ENCODE measurements around the gene UMOD. TPM values are rescaled to one million over a fixed set of nuclear protein-coding genes. Genes with fewer than 3 reads are reported as not detected.

Gene UMOD
- total and polyA plus RNA-seq, 7 donors = not detected

DNA sequence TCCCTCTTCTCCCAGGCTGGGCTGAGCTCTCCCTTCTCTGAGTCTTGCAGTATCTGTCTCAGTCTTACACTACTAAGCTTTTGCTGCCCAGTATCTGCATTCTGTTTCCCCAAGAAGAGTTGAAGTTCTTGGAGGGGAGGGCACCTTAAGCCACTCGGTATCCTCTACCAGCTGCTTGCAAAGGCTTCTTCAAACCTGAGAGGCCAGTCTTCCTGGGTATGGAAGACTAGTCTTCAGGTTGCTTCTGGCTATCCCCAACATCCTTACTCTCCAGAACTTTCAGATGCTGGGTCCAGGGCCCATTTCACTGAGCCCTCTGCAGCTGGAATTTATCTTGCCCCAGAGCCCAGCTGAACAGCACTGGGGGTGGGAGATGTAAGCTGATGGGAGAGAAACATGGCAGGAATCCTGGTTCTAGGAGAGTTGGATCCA is 45.3 kb downstream of the UMOD start:
- no peaks in the 10 kb centered on the region for H3K9me3 ChIP-seq
- DNase-seq = no peak

DNA sequence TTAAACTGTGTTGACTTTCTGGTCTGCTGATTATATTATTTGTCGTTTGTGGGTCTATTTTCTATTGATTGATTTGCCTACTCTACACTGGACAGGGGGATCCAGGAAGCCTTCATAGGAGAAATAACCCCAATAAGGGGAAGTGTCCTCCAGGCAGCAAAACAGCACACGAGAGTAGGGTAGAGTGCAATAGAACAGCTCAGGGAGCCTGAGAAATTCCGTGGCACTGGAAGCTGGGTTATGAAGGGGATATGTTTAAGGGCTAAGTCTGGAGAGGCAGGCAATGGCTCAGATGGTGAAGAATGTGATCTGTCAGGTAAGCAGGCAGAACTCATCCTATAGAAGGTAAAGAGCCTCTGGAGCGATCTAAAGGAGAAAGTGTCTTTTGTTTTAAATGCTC is 46.1 kb downstream of the UMOD start:
- Histone ChIP-seq H3K4me3 (no peak overlapping the region), H3K36me3 (ENCODE audit: insufficient read depth in 1 of 2, low read depth in 1 of 2) (no peaks in the 10 kb centered on the region), H3K4me1 (no peaks in the 10 kb centered on the region), H3K27me3 (ENCODE audit: insufficient read depth in 3 of 3, low read length in 2 of 3) (peaks cover 0 to 4% (median 0%) of the 10 kb centered on the region in 3 donors), H3K9me3 (no peaks in the 10 kb centered on the region), H3K27ac (no peak overlapping the region)
- DNase-seq (no peak), ATAC-seq (no peak)
- 55 to 69% (median 62%) methylated on average over 4 of the region's 4 CpGs for WGBS, 3 donors
- TF ChIP-seq, protein P1, sequence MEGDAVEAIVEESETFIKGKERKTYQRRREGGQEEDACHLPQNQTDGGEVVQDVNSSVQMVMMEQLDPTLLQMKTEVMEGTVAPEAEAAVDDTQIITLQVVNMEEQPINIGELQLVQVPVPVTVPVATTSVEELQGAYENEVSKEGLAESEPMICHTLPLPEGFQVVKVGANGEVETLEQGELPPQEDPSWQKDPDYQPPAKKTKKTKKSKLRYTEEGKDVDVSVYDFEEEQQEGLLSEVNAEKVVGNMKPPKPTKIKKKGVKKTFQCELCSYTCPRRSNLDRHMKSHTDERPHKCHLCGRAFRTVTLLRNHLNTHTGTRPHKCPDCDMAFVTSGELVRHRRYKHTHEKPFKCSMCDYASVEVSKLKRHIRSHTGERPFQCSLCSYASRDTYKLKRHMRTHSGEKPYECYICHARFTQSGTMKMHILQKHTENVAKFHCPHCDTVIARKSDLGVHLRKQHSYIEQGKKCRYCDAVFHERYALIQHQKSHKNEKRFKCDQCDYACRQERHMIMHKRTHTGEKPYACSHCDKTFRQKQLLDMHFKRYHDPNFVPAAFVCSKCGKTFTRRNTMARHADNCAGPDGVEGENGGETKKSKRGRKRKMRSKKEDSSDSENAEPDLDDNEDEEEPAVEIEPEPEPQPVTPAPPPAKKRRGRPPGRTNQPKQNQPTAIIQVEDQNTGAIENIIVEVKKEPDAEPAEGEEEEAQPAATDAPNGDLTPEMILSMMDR (IDR thresholded peaks at IDR 0.05) = no peak
- intact Hi-C loops (cut with DNase I) = loop anchor here in 1 of 2 donors (10.0 kb wide), 1 partner anchor 402 kb away; no protein-coding TSS in a partner anchor

More for the DNA sequence above, 45.3 kb downstream of the UMOD start:
- no peaks in the 10 kb centered on the region for H3K36me3 ChIP-seq (ENCODE audit: insufficient read depth in 1 of 2, low read depth in 1 of 2)
- peaks cover 0 to 4% (median 0%) of the 10 kb centered on the region in 3 donors for H3K27me3 ChIP-seq (ENCODE audit: insufficient read depth in 3 of 3, low read length in 2 of 3)
- no peak overlapping the region for H3K27ac ChIP-seq
- TF ChIP-seq, protein P1 (IDR thresholded peaks at IDR 0.05) = no peak
- no peak overlapping the region for H3K4me3 ChIP-seq
- no peak for ATAC-seq
- 46 to 65% (median 53%) methylated on average over 1 of the region's 1 CpG for WGBS, 3 donors
- no peaks in the 10 kb centered on the region for H3K4me1 ChIP-seq
- intact Hi-C loops (cut with DNase I) = loop anchor here in 1 of 2 donors (10.0 kb wide), 1 partner anchor 402 kb away; no protein-coding TSS in a partner anchor

DNA sequence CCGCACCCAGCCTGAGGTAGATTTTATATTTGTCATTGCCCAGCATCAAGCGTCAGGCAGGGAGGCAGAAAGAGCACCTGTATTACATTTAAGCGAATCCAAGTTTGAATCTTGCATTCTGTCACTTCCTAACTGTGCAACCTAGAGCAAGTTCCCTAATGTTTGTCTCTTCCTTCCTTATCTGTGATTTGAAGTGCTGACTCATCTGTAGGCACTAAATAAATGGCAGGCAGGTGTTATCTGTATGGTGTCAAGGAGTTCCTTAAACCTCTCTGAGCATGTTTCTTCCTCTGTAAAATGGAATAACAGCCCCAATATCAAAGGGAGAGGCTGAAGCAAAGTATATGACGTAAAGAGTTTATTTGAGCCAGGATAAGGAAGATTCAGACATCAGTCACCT is 49.5 kb downstream of the UMOD start:
- intact Hi-C loops (cut with DNase I) = loop anchor here in 1 of 2 donors (10.0 kb wide), 1 partner anchor 398 kb away; no protein-coding TSS in a partner anchor
- no peaks in the 10 kb centered on the region for H3K4me1 ChIP-seq
- 58 to 69% (median 62%) methylated on average over 4 of the region's 4 CpGs for WGBS, 3 donors
- DNase-seq (no peak), ATAC-seq (no peak)
- TF ChIP-seq, protein P1 (IDR thresholded peaks at IDR 0.05) = no peak
- no peaks in the 10 kb centered on the region for H3K9me3 ChIP-seq
- H3K36me3 ChIP-seq (ENCODE audit: insufficient read depth in 1 of 2, low read depth in 1 of 2) = no peaks in the 10 kb centered on the region
- no peak overlapping the region for H3K4me3 ChIP-seq
- peaks cover 0 to 4% (median 0%) of the 10 kb centered on the region in 3 donors for H3K27me3 ChIP-seq (ENCODE audit: insufficient read depth in 3 of 3, low read length in 2 of 3)
- no peak overlapping the region for H3K27ac ChIP-seq

DNA sequence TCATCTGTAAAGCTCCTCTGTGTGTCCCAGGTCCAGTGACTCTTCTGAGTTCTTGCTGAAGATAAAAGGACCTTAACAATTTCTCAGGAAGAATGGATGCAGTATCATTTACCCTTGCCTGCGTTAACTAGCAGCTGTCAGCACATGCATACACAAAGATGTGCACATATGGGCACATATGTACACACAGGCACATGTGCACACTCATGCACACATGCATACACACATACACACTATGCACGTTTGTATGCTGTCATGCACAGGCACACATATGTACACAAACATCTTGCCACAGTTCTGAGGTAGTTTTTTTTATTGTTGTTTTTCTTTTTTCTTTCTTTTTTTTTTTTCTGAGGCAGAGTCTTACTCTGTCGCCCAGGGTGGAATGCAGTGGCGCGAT is 50.1 kb downstream of the UMOD start:
- intact Hi-C loops (cut with DNase I) = loop anchor here in 1 of 2 donors (10.0 kb wide), 1 partner anchor 398 kb away; no protein-coding TSS in a partner anchor
- Histone ChIP-seq H3K36me3 (ENCODE audit: insufficient read depth in 1 of 2, low read depth in 1 of 2) (no peaks in the 10 kb centered on the region), H3K9me3 (no peaks in the 10 kb centered on the region), H3K4me1 (no peaks in the 10 kb centered on the region), H3K4me3 (no peak overlapping the region), H3K27ac (no peak overlapping the region), H3K27me3 (ENCODE audit: insufficient read depth in 3 of 3, low read length in 2 of 3) (peaks cover 0 to 4% (median 0%) of the 10 kb centered on the region in 3 donors)
- ATAC-seq = no peak
- 67 to 69% (median 68%) methylated on average over 5 of the region's 5 CpGs for WGBS, 3 donors
- DNase-seq = no peak
- TF ChIP-seq, protein P1 (IDR thresholded peaks at IDR 0.05) = no peak

DNA sequence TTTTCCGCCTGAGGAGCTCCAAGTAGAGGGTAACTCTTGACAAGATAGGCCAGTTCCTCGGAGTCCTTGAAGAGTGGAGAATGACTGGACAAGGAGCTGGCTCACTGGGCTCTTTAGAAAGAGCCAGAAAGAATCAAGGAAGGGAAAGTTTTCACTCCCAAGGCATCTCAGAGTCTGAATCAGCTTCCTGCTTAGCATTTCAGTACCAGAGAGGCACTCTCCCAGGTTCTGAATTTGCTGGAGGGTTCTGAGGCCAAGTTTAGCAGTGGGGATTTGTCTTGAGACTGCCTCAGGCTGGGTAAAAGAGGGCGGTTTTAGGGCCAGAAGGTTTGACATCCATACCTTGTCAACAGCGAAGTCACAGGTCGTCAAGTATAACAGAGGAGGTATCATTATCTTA is 50.7 kb downstream of the UMOD start:
- Histone ChIP-seq H3K4me3 (no peak overlapping the region), H3K27ac (no peak overlapping the region), H3K27me3 (ENCODE audit: insufficient read depth in 3 of 3, low read length in 2 of 3) (peaks cover 0 to 2% (median 0%) of the 10 kb centered on the region in 3 donors), H3K4me1 (no peaks in the 10 kb centered on the region), H3K9me3 (no peaks in the 10 kb centered on the region), H3K36me3 (ENCODE audit: insufficient read depth in 1 of 2, low read depth in 1 of 2) (no peaks in the 10 kb centered on the region)
- 68 to 73% (median 71%) methylated on average over 5 of the region's 5 CpGs for WGBS, 3 donors
- no peak for ATAC-seq
- no peak for DNase-seq
- TF ChIP-seq, protein P1 (IDR thresholded peaks at IDR 0.05) = no peak
- intact Hi-C loops (cut with DNase I) = loop anchor here in 1 of 2 donors (10.0 kb wide), 1 partner anchor 397 kb away; no protein-coding TSS in a partner anchor

Measured in psoas muscle (tissue), 8 donors.